GM12878 (cell line): Measurements from ENCODE around the gene GBGT1. TPM values are rescaled to one million over a fixed set of nuclear protein-coding genes. Genes with fewer than 3 reads are reported as not detected.

Experiments
- BRCA1 ChIP-seq: IDR thresholded peaks from 2 replicates; pipeline ENCODE4 v1.6.1; 2011; ENCODE audit warnings: low read depth, low read length, improper control_type of control experiment
- CBX3 ChIP-seq: fragments of 200-600 bp; sonication (generic); IDR thresholded peaks from 2 replicates; pipeline ENCODE4 v1.6.1; 2016; ENCODE audit warnings: low read depth, borderline replicate concordance
- CREM ChIP-seq: IDR thresholded peaks from 2 replicates; pipeline ENCODE4 v1.6.1; 2014; ENCODE audit warnings: antibody characterized with exemption, low read depth
- CTCF ChIP-seq, 3 experiments: IDR thresholded peaks in 2 of 3; conservative IDR thresholded peaks in 1 of 3; 2 replicates each; pipeline ENCODE4 v1.5.1; 2011; ENCODE audit warnings: low read depth in 3 of 3, low read length in 3 of 3, mild to moderate bottlenecking in 3 of 3, control low read depth in 2 of 3, moderate library complexity in 2 of 3, inconsistent platforms in 1 of 3, mixed read lengths in 1 of 3; ENCODE audit not compliant: control insufficient read depth in 2 of 3, insufficient read depth in 1 of 3; ENCODE audit errors: extremely low read depth in 1 of 3
- GATAD2B ChIP-seq: fragments of 450-650 bp; conservative IDR thresholded peaks from 2 replicates; pipeline ENCODE4 v1.6.1; 2017; ENCODE audit warnings: low read depth, mild to moderate bottlenecking, moderate library complexity
- IKZF2 ChIP-seq, 2 experiments: fragments of 450-650 bp; IDR thresholded peaks; 2 replicates each; pipeline ENCODE4 v1.6.1; 2017; ENCODE audit warnings: mild to moderate bottlenecking in 2 of 2, moderate library complexity in 2 of 2
- MXI1 ChIP-seq: fragments of 150-350 bp; IDR thresholded peaks from 2 replicates; pipeline ENCODE4 v1.6.1; 2011; ENCODE audit warnings: low read depth, mild to moderate bottlenecking, inconsistent platforms, low read length, improper control_type of control experiment
- MYC ChIP-seq: IDR thresholded peaks from 2 replicates; pipeline ENCODE4 v1.6.1; 2011; ENCODE audit warnings: mild to moderate bottlenecking, low read length, moderate library complexity, inconsistent platforms; ENCODE audit not compliant: insufficient read depth, insufficient replicate concordance, insufficient read length, severe bottlenecking
- POLR2AphosphoS2 ChIP-seq: IDR thresholded peaks from 2 replicates; pipeline ENCODE4 v1.6.1; 2011; ENCODE audit warnings: low read depth, mild to moderate bottlenecking, low read length, improper control_type of control experiment, moderate library complexity
- PRDM15 ChIP-seq: fragments of 450-650 bp; formaldehyde crosslinking; IDR thresholded peaks from 2 replicates; pipeline ENCODE4 v1.4.0; 2020; ENCODE audit warnings: mild to moderate bottlenecking, moderate library complexity
- RBBP5 ChIP-seq: fragments of 200-600 bp; sonication (generic); conservative IDR thresholded peaks from 2 replicates; pipeline ENCODE4 v1.6.1; 2016
- SP1 ChIP-seq: IDR thresholded peaks from one replicate; pipeline ENCODE4 v1.6.1; 2011; ENCODE audit warnings: low read depth, low read length
- SRF ChIP-seq, 2 experiments: IDR thresholded peaks; 2 replicates each; pipeline ENCODE4 v1.6.1; 2011; ENCODE audit warnings: low read depth in 2 of 2, low read length in 2 of 2, mild to moderate bottlenecking in 1 of 2, moderate library complexity in 1 of 2
- ZBTB4 ChIP-seq: fragments of 450-650 bp; formaldehyde crosslinking; IDR thresholded peaks from 2 replicates; pipeline ENCODE4 v1.4.0; 2022; ENCODE audit warnings: mild to moderate bottlenecking, moderate library complexity
- ZNF592 ChIP-seq: fragments of 450-650 bp; IDR thresholded peaks from 2 replicates; pipeline ENCODE4 v1.6.1; 2017; ENCODE audit warnings: mild to moderate bottlenecking, moderate library complexity
- polyA plus RNA-seq, 11 experiments: library from polyadenylated mRNA; depleted of rRNA in 4 of 11; unstranded in 6 of 11; stranded (reverse) in 5 of 11; fragments of >200 nt; fragmentation: Nextera tagmentation in 4 of 11; fragmentation: Illumina TruSeq in 1 of 11; extraction: Ambion mirVana in 4 of 11; extraction: Trizol in 1 of 11; gene quantifications; 1 replicate in 1 of 11; 2 replicates in 10 of 11; pipeline versions ENCODE4 v1.2.1 to v1.2.3, GENCODE V29; 2011 to 2016; ENCODE audit warnings: inconsistent platforms in 2 of 11, missing spikeins in 2 of 11, low read depth in 1 of 11
- total RNA-seq, 4 experiments: library from RNA; depleted of rRNA in 3 of 4; stranded (reverse); fragments of >200 nt in 3 of 4; fragmentation: Illumina TruSeq in 1 of 4; extraction: Trizol in 1 of 4; gene quantifications; 2 replicates each; pipeline versions ENCODE4 v1.2.1 to v1.2.3, GENCODE V29; 2013 to 2021

Gene GBGT1
- total and polyA plus RNA-seq, 10 of the 15 experiments (the other 5 are each of a cell fraction or from before 2014, with no cell fraction given) = 0.08 to 1.9 (median 0.49) TPM

- TF ChIP-seq ZNF592 (peak; percentile 80; the same call in 1 of the 2 replicates), CBX3 (no peak), POLR2AphosphoS2 (no peak), CTCF (IDR thresholded peaks at IDR 0.05 in 2 of 3, conservative IDR thresholded peaks at IDR 0.05 in 1 of 3; ENCODE audit: control insufficient read depth in 2 of 3, extremely low read depth in 1 of 3, insufficient read depth in 1 of 3, low read depth in 3 of 3, low read length in 3 of 3) (peak; percentile 95 to 99 (median 98); a peak in 5 of 6 replicates), CREM (no peak), PRDM15 (CRISPR knock-in tag) (no peak), SP1 (peak; percentile 47), IKZF2 (IDR thresholded peaks at IDR 0.05) (peak in 1 of 2 experiments; percentile 60; a peak in 2 of 4 replicates), GATAD2B (peak; percentile 70; the same call in 1 of the 2 replicates), MYC (no peak), SRF (IDR thresholded peaks at IDR 0.05; ENCODE audit: low read depth in 2 of 2, low read length in 2 of 2) (no peak), ZBTB4 (CRISPR knock-in tag) (no peak), BRCA1 (no peak), MXI1 (peak; percentile 89), RBBP5 (no peak)
These were observed 19.4 kb downstream of the GBGT1 start (continued) for GRCh38 chr9:133144142-133144903.
